Measurements from ENCODE around the gene KRT6B. TPM values are rescaled to one million over a fixed set of nuclear protein-coding genes. Genes with fewer than 3 reads are reported as not detected.

Gene KRT6B
- total and polyA plus RNA-seq, 9 of the 15 experiments (the other 6 are each of a cell fraction or from before 2014, with no cell fraction given), result not detected

DNA sequence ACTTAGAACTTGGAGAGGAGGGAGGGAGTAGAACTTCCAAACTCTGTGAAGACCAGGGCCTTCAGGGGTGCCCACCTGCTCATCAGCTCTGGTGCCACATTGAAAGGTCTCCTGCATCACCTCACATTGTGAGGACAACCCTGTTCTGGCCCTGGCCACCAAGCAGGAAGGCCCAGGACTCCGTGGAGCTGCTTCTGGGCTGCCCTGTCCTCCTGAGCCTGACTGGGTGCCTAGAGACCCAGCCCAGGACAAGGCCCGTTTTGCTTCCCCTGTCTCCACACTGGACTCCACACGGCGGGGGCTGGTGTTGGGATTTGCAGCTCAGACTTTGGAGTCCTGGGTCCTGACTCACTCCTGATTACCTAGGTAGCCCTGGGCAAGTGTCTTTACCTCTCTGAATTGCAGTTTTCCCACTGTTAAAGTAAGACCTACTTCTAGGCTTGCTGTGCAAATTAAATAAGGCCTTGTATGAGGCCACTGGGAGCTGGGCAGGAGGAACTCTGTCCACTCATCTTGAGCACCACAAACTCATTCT lies 33.3 kb downstream of the KRT6B start:
- Histone ChIP-seq H3K9ac (ENCODE audit: insufficient read depth in 1 of 2, low read depth in 2 of 2, low read length in 2 of 2) (no peak overlapping the region), H3K4me3 (no peak overlapping the region), H4K20me1 (replicated peaks; ENCODE audit: control insufficient read depth, insufficient read depth, low read length) (peaks cover 7% of the 10 kb centered on the region; the same call in 1 of the 2 replicates), H2AFZ (ENCODE audit: low read depth, low read length) (no peak overlapping the region), H3K4me2 (ENCODE audit: insufficient read depth, low read length) (no peak overlapping the region), H3K27ac (ENCODE audit: extremely low read depth, low read depth, low read length) (no peak overlapping the region), H3K9me3 (replicated peaks; ENCODE audit: control insufficient read depth, insufficient read depth, low read depth, low read length) (no peaks in the 10 kb centered on the region), H3K36me3 (ENCODE audit: control insufficient read depth, insufficient read depth, low read length) (no peaks in the 10 kb centered on the region), H3K4me1 (replicated peaks in 1 of 2; ENCODE audit: control insufficient read depth in 2 of 2, insufficient read depth in 2 of 2, low read length in 2 of 2) (no peaks in the 10 kb centered on the region; a peak in 1 of 5 replicates), H3K9me1 (ENCODE audit: control insufficient read depth, insufficient read depth, low read length) (peaks cover 3% of the 10 kb centered on the region), H3K79me2 (ENCODE audit: control insufficient read depth, insufficient read depth, low read length) (no peaks in the 10 kb centered on the region), H3K27me3 (ENCODE audit: control insufficient read depth in 2 of 2, insufficient read depth in 2 of 2, low read length in 2 of 2) (peaks cover 0 to 26% of the 10 kb centered on the region in 2 experiments; a peak in 2 of 5 replicates)
- in situ Hi-C loops (cut with MboI) (no loop called here), intact Hi-C loops (cut with micrococcal nuclease) (no loop called here)
- DNase-seq (ENCODE audit: extremely low read depth in 1 of 4, low spot score in 3 of 4) (no peak), ATAC-seq (no peak), FAIRE-seq (no peak)
- BruUV-seq (replicated peaks), result no TSS peak
- TF ChIP-seq, protein P1, sequence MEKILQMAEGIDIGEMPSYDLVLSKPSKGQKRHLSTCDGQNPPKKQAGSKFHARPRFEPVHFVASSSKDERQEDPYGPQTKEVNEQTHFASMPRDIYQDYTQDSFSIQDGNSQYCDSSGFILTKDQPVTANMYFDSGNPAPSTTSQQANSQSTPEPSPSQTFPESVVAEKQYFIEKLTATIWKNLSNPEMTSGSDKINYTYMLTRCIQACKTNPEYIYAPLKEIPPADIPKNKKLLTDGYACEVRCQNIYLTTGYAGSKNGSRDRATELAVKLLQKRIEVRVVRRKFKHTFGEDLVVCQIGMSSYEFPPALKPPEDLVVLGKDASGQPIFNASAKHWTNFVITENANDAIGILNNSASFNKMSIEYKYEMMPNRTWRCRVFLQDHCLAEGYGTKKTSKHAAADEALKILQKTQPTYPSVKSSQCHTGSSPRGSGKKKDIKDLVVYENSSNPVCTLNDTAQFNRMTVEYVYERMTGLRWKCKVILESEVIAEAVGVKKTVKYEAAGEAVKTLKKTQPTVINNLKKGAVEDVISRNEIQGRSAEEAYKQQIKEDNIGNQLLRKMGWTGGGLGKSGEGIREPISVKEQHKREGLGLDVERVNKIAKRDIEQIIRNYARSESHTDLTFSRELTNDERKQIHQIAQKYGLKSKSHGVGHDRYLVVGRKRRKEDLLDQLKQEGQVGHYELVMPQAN (IDR thresholded peaks at IDR 0.05; ENCODE audit: borderline replicate concordance), result no peak
- TF ChIP-seq, protein P2, sequence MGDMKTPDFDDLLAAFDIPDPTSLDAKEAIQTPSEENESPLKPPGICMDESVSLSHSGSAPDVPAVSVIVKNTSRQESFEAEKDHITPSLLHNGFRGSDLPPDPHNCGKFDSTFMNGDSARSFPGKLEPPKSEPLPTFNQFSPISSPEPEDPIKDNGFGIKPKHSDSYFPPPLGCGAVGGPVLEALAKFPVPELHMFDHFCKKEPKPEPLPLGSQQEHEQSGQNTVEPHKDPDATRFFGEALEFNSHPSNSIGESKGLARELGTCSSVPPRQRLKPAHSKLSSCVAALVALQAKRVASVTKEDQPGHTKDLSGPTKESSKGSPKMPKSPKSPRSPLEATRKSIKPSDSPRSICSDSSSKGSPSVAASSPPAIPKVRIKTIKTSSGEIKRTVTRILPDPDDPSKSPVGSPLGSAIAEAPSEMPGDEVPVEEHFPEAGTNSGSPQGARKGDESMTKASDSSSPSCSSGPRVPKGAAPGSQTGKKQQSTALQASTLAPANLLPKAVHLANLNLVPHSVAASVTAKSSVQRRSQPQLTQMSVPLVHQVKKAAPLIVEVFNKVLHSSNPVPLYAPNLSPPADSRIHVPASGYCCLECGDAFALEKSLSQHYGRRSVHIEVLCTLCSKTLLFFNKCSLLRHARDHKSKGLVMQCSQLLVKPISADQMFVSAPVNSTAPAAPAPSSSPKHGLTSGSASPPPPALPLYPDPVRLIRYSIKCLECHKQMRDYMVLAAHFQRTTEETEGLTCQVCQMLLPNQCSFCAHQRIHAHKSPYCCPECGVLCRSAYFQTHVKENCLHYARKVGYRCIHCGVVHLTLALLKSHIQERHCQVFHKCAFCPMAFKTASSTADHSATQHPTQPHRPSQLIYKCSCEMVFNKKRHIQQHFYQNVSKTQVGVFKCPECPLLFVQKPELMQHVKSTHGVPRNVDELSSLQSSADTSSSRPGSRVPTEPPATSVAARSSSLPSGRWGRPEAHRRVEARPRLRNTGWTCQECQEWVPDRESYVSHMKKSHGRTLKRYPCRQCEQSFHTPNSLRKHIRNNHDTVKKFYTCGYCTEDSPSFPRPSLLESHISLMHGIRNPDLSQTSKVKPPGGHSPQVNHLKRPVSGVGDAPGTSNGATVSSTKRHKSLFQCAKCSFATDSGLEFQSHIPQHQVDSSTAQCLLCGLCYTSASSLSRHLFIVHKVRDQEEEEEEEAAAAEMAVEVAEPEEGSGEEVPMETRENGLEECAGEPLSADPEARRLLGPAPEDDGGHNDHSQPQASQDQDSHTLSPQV (IDR thresholded peaks at IDR 0.05), result no peak
- TF ChIP-seq MYBL2 (IDR thresholded peaks at IDR 0.05; ENCODE audit: low read depth) (no peak), MYBL2 (CRISPR knock-in tag; IDR thresholded peaks at IDR 0.05; ENCODE audit: borderline replicate concordance) (no peak), SMARCA5 (IDR thresholded peaks at IDR 0.05) (no peak), TRIM28 (IDR thresholded peaks at IDR 0.05) (no peak), ZBTB33 (CRISPR knock-in tag; IDR thresholded peaks at IDR 0.05) (no peak)
- TF ChIP-seq, protein P3, sequence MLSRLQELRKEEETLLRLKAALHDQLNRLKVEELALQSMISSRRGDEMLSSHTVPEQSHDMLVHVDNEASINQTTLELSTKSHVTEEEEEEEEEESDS (CRISPR knock-in tag; IDR thresholded peaks at IDR 0.05), result no peak
- CTCF ChIA-PET (ENCODE audit: low intra/inter-chr PET ratio), result no interaction called here
- POLR2A ChIA-PET, result no interaction called here
- WGBS (ENCODE audit: insufficient coverage, low coverage, missing lambda C conversion rate), result 0% methylated on average over 4 of the region's 4 CpGs
